ENCODE data around the gene BTG3. TPM values are rescaled to one million over a fixed set of nuclear protein-coding genes. Genes with fewer than 3 reads are reported as not detected.

BTG3 gene

GRCh38 chr21:17545007-17545406 is 67.7 kb downstream of the BTG3 start:
- no peak overlapping the region for H3K9ac ChIP-seq (ENCODE audit: low read length)
- no peak overlapping the region for H2AK5ac ChIP-seq (ENCODE audit: low read length)
- no peak overlapping the region for H3K4me2 ChIP-seq (ENCODE audit: low read length)
- H3K79me1 ChIP-seq (ENCODE audit: low read length), result peaks cover 15% of the 10 kb centered on the region
- no CpG with 5 or more reads among the region's 1 CpG for WGBS (ENCODE audit: extremely low coverage, insufficient coverage, low lambda C conversion rate)
- no peak overlapping the region for H3K4me3 ChIP-seq (ENCODE audit: low read length)
- H2BK15ac ChIP-seq (replicated peaks; ENCODE audit: low read depth), result no peak overlapping the region
- peaks cover 10% of the 10 kb centered on the region for H3K36me3 ChIP-seq (ENCODE audit: control insufficient read depth, insufficient read depth, low read length)
- H4K5ac ChIP-seq (ENCODE audit: low read length), result no peak overlapping the region
- no peak overlapping the region for H3K56ac ChIP-seq (ENCODE audit: low read length)
- H2BK120ac ChIP-seq (ENCODE audit: low read depth, low read length), result no peak overlapping the region
- no peak overlapping the region for H2BK5ac ChIP-seq (ENCODE audit: low read length)
- no peak overlapping the region for H4K8ac ChIP-seq (ENCODE audit: low read depth, low read length)
- no peaks in the 10 kb centered on the region for H3K27me3 ChIP-seq (ENCODE audit: insufficient read depth, low read length, poor library complexity)
- H3K23ac ChIP-seq (ENCODE audit: low read length), result no peak overlapping the region
- H3K79me2 ChIP-seq (ENCODE audit: control insufficient read depth, insufficient read depth, low read length), result peaks cover 41% of the 10 kb centered on the region
- no peak for DNase-seq
- H3K4me1 ChIP-seq (ENCODE audit: control insufficient read depth, low read depth, low read length), result no peaks in the 10 kb centered on the region
- H3K18ac ChIP-seq (ENCODE audit: low read length), result no peak overlapping the region
- no peak overlapping the region for H3K27ac ChIP-seq (ENCODE audit: low read depth, low read length)
- no peak overlapping the region for H3K4ac ChIP-seq (ENCODE audit: low read depth, low read length)

Small RNAs within 50 kb of the gene (small RNA-seq; reads per million reads assigned to genes)
- gene RF00019 (ENCODE audit: insufficient read depth), result not detected

Measured in mesendoderm (in vitro differentiated cells).